Neural progenitor cell (in vitro differentiated cells): ENCODE data around the gene DENND5B.
"Not testable (repeated sequence)": the region's sequence is repeated elsewhere in the genome, so short reads cannot be mapped to it uniquely, and the experiment has no call there.

Experiments
- CTCF ChIP-seq: fragments of 200-600 bp; sonication (generic); IDR thresholded peaks from 2 replicates; pipeline ENCODE4 v1.5.1; 2017; ENCODE audit warnings: antibody characterized with exemption, mild to moderate bottlenecking
- EZH2 ChIP-seq: fragments of 200-600 bp; sonication (generic); IDR thresholded peaks from 2 replicates; pipeline ENCODE4 v1.6.1; 2017; ENCODE audit warnings: antibody characterized with exemption, mild to moderate bottlenecking, moderate library complexity
- EZH2phosphoT487 ChIP-seq: fragments of 200-600 bp; sonication (generic); IDR thresholded peaks from 2 replicates; pipeline ENCODE4 v1.6.1; 2017; ENCODE audit warnings: antibody characterized with exemption

GRCh38 chr12:31550590-31550989 lies 40.3 kb downstream of the DENND5B start:
- not testable (repeated sequence) for TF ChIP-seq CTCF, EZH2, EZH2phosphoT487
